GM19193 (cell line): ENCODE data around the gene GUCA2A.

ENCODE experiments used
- POLR2A ChIP-seq: IDR thresholded peaks from 4 replicates; pipeline ENCODE4 v1.6.1; 2011; ENCODE audit not compliant: insufficient read depth, insufficient read length; ENCODE audit errors: extremely low read depth

The GUCA2A gene

GRCh38 chr1:42170779-42171621 lies 6.5 kb upstream of the GUCA2A start:
- no peak for TF ChIP-seq POLR2A

GRCh38 chr1:42168763-42169162 lies 4.2 kb upstream of the GUCA2A start:
- no peak for TF ChIP-seq POLR2A

DNA sequence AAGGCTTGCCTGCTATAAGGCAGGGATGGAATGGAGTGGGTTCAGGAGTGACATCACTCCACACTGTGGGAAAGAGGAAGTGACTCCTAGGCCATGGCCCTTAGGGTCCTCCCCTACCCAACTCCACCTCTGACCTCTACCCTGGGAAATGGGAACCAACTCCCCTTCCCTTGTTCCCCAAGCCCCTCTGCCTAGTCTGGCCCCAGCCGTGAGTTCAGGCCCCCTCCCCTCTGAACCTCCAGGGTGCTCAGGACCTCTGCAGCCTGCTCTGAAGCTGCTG lies 3.8 kb upstream of the GUCA2A start:
- TF ChIP-seq POLR2A: no peak

DNA sequence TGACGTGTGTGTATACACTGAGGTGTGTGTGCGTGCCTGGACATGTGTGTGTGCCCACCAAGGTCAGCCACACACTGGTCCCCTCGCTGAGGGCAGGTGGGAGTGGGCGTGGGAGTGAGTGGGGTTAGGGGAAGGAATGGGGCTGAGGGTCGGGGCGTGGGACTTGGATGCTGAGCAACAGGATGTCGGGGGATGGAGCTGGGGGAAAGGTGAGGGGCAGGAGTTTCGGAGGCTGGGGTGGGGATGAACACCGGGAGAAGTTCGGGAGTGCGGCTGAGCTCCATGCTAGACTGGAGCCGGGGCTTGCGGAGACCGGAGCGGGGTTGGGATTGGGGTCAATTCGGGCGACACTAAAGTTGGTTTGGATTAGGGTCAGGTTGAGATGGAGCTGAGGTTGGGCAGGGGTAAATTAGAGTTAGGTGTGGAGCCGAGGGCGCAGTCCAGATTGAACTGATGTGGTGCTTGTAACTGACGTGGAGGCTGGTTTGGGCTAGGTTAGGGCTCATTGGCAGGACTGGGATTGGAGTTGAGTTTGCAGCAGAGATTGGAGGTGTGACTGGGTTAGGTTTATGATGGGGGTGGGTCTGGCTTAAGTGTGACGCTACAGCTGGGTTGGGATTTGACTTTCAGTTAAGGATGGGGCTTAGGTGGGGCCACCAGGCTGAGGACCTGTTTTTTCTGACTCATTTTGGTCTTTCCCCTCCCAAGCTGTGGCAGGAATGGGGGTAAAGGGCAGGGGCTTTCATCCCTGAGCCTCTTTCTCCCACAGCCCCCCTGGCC lies 3.3 kb upstream of the GUCA2A start:
- no peak for TF ChIP-seq POLR2A

- TF ChIP-seq POLR2A: no peak
These were observed 1.1 kb upstream of the GUCA2A start for GRCh38 chr1:42165511-42166210.

- no peak for TF ChIP-seq POLR2A
These were observed 725 bp downstream of the GUCA2A start for GRCh38 chr1:42163536-42164503.

DNA sequence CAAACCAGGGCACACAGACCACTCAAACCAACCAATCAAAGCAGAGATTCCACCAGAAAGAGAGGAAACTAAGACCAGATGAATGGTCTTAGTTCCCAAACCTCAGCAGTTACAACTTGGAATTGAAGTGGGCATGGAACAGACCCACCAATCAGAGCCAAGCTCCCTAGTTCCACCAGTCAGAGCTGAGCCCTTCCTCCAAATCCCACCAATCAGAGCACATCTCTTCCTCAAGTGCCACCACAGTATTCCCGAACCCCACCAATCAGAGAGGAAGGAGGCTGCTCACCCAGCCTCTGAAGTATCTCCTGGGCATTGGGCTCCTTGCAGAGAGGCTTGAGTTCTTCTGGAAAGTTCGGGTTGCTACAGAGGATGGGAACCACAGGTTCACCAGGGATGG lies 1.4 kb downstream of the GUCA2A start:
- TF ChIP-seq POLR2A: no peak

GRCh38 chr1:42162181-42162580 lies 2.4 kb downstream of the GUCA2A start:
- TF ChIP-seq POLR2A: no peak

DNA sequence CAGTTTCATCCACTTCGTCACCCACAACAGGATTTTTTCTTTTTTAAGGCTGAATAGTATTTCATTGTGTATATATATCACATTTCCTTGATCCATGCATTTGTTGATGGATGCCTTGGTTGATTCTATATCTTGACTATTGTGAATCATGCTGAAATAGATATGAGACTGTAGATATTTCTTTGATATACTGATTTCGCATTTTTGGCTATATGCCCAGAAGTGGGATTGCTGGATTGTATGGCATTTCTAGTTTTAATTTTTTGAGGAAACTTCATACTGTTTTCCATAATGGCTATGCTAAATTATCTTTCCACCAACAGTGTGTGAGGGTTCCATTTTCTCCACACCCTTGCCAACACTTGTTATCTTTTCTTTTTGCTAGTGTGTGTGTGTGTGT lies 6.4 kb downstream of the GUCA2A start:
- no peak for TF ChIP-seq POLR2A

DNA sequence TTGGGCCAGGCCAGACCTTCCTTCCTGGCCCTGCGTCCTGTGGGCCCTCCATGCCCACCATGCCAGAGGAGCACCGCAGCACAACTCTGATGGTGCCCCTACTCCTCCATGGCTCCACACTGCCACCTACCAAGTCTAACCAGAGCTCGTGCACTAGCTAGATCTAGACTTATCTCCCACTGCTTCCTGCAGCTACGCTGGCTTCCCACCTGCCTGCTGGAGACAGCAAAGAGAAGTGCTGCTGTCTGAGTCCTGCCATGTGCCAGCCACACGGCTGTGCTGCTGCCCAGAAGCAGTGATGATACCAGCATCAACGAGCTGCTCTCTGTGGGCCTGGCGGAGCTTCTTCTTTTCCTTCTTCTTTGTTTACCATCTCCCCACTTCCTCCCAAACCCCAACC lies 6.9 kb downstream of the GUCA2A start:
- no peak for TF ChIP-seq POLR2A

- no peak for TF ChIP-seq POLR2A
These were observed 9.2 kb downstream of the GUCA2A start for GRCh38 chr1:42155362-42155761.

DNA sequence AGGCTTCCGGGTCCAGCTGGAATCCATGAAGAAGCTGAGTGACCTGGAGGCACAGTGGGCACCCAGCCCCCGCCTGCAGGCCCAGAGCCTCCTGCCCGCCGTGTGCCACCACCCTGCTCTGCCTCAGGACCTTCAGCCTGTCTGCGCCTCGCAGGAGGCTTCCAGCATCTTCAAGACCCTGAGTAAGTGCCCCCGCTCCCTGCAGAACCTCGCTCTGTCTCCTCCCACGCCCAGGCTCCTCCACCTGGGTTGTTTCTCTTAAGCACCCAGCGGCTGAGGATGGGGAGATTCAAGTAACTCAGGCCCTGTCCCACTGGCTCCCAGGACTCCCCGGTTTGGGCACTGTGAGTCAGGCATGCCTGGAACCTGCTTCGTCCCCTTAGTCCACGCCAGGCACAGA lies 9.9 kb downstream of the GUCA2A start:
- no peak for TF ChIP-seq POLR2A

DNA sequence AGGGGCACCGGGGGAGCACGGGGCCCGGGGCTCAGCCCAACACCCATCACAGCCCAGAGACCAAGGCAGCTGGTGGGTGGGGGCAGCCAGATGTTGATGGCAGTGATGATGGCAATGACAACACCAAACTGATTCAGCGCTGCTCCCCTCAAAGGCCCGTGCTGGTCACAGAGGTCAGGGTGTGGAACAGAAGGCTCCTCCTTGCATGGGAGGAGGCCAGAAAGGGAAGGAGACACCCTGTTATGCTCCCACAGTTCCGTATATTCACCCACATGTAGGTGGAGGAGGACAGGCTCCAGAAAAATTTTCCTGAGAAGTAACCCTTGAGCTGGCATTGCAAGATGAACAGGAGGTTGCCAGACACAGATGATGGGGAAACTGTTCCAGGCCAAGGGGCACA lies 10.9 kb downstream of the GUCA2A start:
- TF ChIP-seq POLR2A: no peak

DNA sequence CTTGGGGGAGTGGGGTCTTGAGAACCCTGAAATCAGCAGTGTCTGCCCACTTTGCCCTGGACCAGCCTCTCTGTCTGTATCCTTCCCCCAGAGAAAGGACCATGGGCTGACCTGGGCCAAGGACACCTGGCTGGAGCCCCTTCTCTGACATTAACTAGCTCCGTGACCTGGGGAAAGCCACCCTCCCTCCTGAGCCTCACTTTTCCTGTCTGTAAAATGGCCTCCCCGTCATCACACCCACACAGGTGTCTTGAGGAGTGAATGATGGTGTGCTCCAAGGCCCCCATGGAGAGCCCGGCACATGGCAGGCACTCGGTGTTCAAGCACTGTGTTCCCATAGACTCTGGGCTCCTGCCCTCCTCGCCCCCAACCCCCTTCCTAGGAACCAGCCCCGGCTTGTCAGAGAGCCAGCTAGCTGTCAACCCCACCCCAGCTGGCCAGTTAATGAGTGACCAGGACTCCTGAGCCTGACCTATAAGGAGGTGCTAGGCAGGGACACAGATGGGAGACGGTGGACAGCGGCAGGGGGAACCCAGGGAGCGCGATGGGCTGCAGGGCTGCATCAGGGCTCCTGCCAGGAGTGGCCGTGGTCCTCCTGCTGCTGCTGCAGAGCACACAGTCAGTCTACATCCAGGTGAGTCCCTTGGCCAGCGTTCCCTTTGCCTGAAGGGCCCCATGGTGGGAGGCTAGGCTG lies 11.5 kb downstream of the GUCA2A start, which contains the start of gene GUCA2B:
Gene GUCA2B, plus strand, starts transcription at position 504 of the 694 bp plus-strand sequence. Its CDS starts 41 bp downstream, at position 545.
- TF ChIP-seq POLR2A: no peak

GRCh38 chr1:42152119-42152518 lies 12.4 kb downstream of the GUCA2A start:
- TF ChIP-seq POLR2A: no peak

GRCh38 chr1:42150651-42151050 lies 13.9 kb downstream of the GUCA2A start:
- no peak for TF ChIP-seq POLR2A
